Measurements from ENCODE around the gene SORCS1. TPM values are rescaled to one million over a fixed set of nuclear protein-coding genes. Genes with fewer than 3 reads are reported as not detected.

Gene SORCS1
- not detected in 2 replicates for total RNA-seq

DNA sequence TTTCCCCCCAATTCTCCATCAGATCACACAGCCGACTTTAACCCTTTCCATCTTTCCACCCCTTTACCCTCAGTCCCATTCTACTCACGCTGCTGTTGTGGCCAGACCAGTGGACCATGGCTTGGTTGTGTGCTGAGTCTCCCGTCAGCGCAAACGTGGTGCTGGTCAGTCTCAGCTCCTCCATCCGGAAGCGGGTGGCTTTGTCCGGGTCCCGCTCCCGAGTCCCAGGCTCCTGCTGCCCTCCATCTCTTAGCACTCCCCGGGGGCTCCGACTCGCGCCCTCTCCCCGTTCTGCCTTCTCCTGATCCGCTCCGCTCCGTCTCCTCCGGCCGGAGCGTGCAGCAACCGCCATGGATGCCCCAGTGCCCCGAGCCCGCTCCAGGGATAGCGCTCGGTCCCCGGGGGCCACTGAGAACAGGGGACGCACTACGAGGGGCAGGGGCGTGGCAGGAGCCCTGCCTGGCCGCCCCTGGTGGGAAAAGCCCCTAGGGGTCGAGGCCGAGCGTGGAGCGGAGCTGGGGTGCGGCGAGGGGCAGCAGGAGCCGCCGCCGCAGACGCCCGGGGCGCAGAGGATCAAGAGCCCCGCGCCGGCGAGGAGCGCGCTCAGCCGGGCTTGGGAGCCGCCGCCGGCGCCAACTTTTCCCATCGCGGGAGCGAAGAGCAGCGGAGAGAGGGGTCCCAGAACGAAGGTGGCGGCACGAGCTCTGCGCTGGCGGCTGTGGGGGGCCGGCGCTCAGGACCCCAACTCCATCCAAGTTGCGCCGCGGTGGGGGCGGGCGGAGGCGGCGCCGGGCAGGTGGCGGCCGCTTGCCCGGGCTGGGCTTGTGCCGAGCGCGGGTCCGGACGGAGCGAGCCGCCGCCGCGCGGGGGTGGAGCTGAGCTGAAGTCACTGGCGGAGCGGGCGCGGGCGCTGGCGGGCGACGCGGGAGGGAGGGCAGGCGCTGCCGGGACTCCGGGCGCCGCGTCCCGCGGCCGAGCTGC, at the start of gene SORCS1:
SORCS1 (minus strand) TSS at position 826 of the 981 bp plus-strand sequence.

Small RNAs within 50 kb of the gene (small RNA-seq; reads per million reads assigned to genes)
- 0.92 reads per million, percentile 38 among the genes with 10 or more reads in this experiment for gene RNA5SP325
